Neural progenitor cell (in vitro differentiated cells): Measurements from ENCODE around the gene WDR74.

Source experiments
- CTCF ChIP-seq: fragments of 200-600 bp; sonication (generic); IDR thresholded peaks from 2 replicates; pipeline ENCODE4 v1.5.1; 2017; ENCODE audit warnings: antibody characterized with exemption, mild to moderate bottlenecking
- EZH2phosphoT487 ChIP-seq: fragments of 200-600 bp; sonication (generic); IDR thresholded peaks from 2 replicates; pipeline ENCODE4 v1.6.1; 2017; ENCODE audit warnings: antibody characterized with exemption

GRCh38 chr11:62817129-62817528 is 22.3 kb downstream of the WDR74 start:
- TF ChIP-seq EZH2phosphoT487 = no peak
- no peak for TF ChIP-seq CTCF
